Liver (tissue), 9 donors: Measurements from ENCODE around the gene SKAP1. TPM values are rescaled to one million over a fixed set of nuclear protein-coding genes. Genes with fewer than 3 reads are reported as not detected.
"Not testable (repeated sequence)": the region's sequence is repeated elsewhere in the genome, so short reads cannot be mapped to it uniquely, and the experiment has no call there.

Experiments
- DNase-seq: peaks from one replicate; pipeline ENCODE4 v3.0.0-alpha.2; 2017; ENCODE audit warnings: low spot score
- H3K27ac ChIP-seq, 2 donors: one replicate each; pipeline ENCODE4 v1.7.0; 2013; ENCODE audit warnings: inconsistent platforms in 2 of 2, low read length in 2 of 2, control low read depth in 1 of 2, low read depth in 1 of 2, mild to moderate bottlenecking in 1 of 2
- H3K27me3 ChIP-seq, 4 donors: one replicate each; pipeline versions ENCODE4 v1.6.1 to v1.7.0; 2013; ENCODE audit warnings: low read length in 3 of 4, inconsistent platforms in 1 of 4, mild to moderate bottlenecking in 1 of 4, moderate library complexity in 1 of 4; ENCODE audit not compliant: control insufficient read depth in 4 of 4, insufficient read depth in 4 of 4
- H3K36me3 ChIP-seq, 4 donors: one replicate each; pipeline versions ENCODE4 v1.6.1 to v1.7.0; 2013; ENCODE audit warnings: low read length in 3 of 4, mild to moderate bottlenecking in 3 of 4, low read depth in 1 of 4, moderate library complexity in 1 of 4; ENCODE audit not compliant: control insufficient read depth in 4 of 4, insufficient read depth in 3 of 4
- H3K4me1 ChIP-seq, 4 donors: one replicate each; pipeline versions ENCODE4 v1.6.1 to v1.7.0; 2013; ENCODE audit warnings: low read length in 3 of 4, mild to moderate bottlenecking in 3 of 4, moderate library complexity in 1 of 4; ENCODE audit not compliant: control insufficient read depth in 4 of 4, insufficient read depth in 4 of 4
- H3K4me3 ChIP-seq, 3 donors: one replicate each; pipeline versions ENCODE4 v1.6.1 to v1.7.0; 2013; ENCODE audit warnings: low read length in 3 of 3, control low read depth in 1 of 3, low read depth in 1 of 3, mild to moderate bottlenecking in 1 of 3
- H3K9ac ChIP-seq, 2 donors: one replicate each; pipeline ENCODE4 v1.7.0; 2013; ENCODE audit warnings: low read length in 2 of 2, mild to moderate bottlenecking in 2 of 2, moderate library complexity in 2 of 2, control low read depth in 1 of 2, low read depth in 1 of 2
- H3K9me3 ChIP-seq, 4 donors: one replicate each; pipeline versions ENCODE4 v1.6.1 to v1.7.0; 2013; ENCODE audit warnings: low read length in 3 of 4; ENCODE audit not compliant: control insufficient read depth in 4 of 4
- EGR1 ChIP-seq, 2 donors: IDR thresholded peaks; 2 replicates each; pipeline ENCODE4 v1.6.1; 2016 to 2018; ENCODE audit warnings: antibody characterized with exemption in 2 of 2, low read depth in 2 of 2
- FOXA1 ChIP-seq: IDR thresholded peaks from 2 replicates; pipeline ENCODE4 v1.6.1; 2016; ENCODE audit warnings: antibody characterized with exemption
- FOXA2 ChIP-seq: IDR thresholded peaks from 2 replicates; pipeline ENCODE4 v1.6.1; 2016; ENCODE audit warnings: antibody characterized with exemption
- GABPA ChIP-seq, 2 donors: IDR thresholded peaks in 1 of 2; conservative IDR thresholded peaks in 1 of 2; 2 replicates each; pipeline ENCODE4 v1.6.1; 2016; ENCODE audit warnings: antibody characterized with exemption in 2 of 2, mild to moderate bottlenecking in 1 of 2, moderate library complexity in 1 of 2
- HNF4A ChIP-seq, 2 donors: conservative IDR thresholded peaks; 2 replicates each; pipeline ENCODE4 v1.6.1; 2016; ENCODE audit warnings: antibody characterized with exemption in 2 of 2, mild to moderate bottlenecking in 2 of 2
- HNF4G ChIP-seq: IDR thresholded peaks from 2 replicates; pipeline ENCODE4 v1.6.1; 2016; ENCODE audit warnings: antibody characterized with exemption
- JUND ChIP-seq, 2 donors: IDR thresholded peaks; 2 replicates each; pipeline ENCODE4 v1.6.1; 2016; ENCODE audit warnings: antibody characterized with exemption in 2 of 2
- NR2F2 ChIP-seq: IDR thresholded peaks from 2 replicates; pipeline ENCODE4 v1.6.1; 2016; ENCODE audit warnings: antibody characterized with exemption
- RAD21 ChIP-seq, 2 donors: IDR thresholded peaks; 2 replicates each; pipeline ENCODE4 v1.6.1; 2016; ENCODE audit warnings: antibody characterized with exemption in 2 of 2, mild to moderate bottlenecking in 2 of 2
- RXRA ChIP-seq, 2 donors: IDR thresholded peaks; 2 replicates each; pipeline ENCODE4 v1.6.1; 2017 to 2018; ENCODE audit warnings: antibody characterized with exemption in 2 of 2, mild to moderate bottlenecking in 1 of 2
- SP1 ChIP-seq: IDR thresholded peaks from 2 replicates; pipeline ENCODE4 v1.6.1; 2018; ENCODE audit warnings: antibody characterized with exemption, mild to moderate bottlenecking
- TAF1 ChIP-seq: conservative IDR thresholded peaks from 2 replicates; pipeline ENCODE4 v1.6.1; 2016; ENCODE audit warnings: antibody characterized with exemption, mild to moderate bottlenecking
- YY1 ChIP-seq: IDR thresholded peaks from 2 replicates; pipeline ENCODE4 v1.6.1; 2016; ENCODE audit warnings: antibody characterized with exemption, mild to moderate bottlenecking
- WGBS: extraction: QIAGEN DNeasy Blood & Tissue Kit; methylation state at CpG from one replicate; pipeline ENCODE4 v1.1.7; 2013; 5-methylcytosine and 5-hydroxymethylcytosine counted together
- polyA plus RNA-seq, 2 donors: library from polyadenylated mRNA; stranded (reverse) in 1 of 2; unstranded in 1 of 2; fragments of 200-250 nt in 1 of 2; fragments of >200 nt in 1 of 2; fragmentation: Nextera tagmentation in 1 of 2; extraction: Ambion mirVana in 1 of 2; gene quantifications; one replicate each; pipeline versions ENCODE4 v1.2.1 to v1.2.3, GENCODE V29; 2013 to 2015
- total RNA-seq, 2 donors: library from RNA; depleted of rRNA; stranded (reverse); fragments of >200 nt; gene quantifications; one replicate each; pipeline ENCODE4 v1.2.3, GENCODE V29; 2014
- TF ChIP-seq, protein P1 (sequence below): IDR thresholded peaks from 2 replicates; pipeline ENCODE4 v1.6.1; 2016; ENCODE audit warnings: antibody characterized with exemption
- TF ChIP-seq, protein P2 (sequence below): IDR thresholded peaks from 2 replicates; pipeline ENCODE4 v1.6.1; 2016; ENCODE audit warnings: antibody characterized with exemption
- TF ChIP-seq, protein P3 (sequence below): fragments of 150-350 bp; IDR thresholded peaks from 2 replicates; pipeline ENCODE4 v1.5.1; 2017; ENCODE audit warnings: improper control_type of control experiment, low read depth, low read length; ENCODE audit not compliant: missing input control
- TF ChIP-seq, protein P4 (sequence below): IDR thresholded peaks from 2 replicates; pipeline ENCODE4 v1.6.1; 2016; ENCODE audit warnings: antibody characterized with exemption, mild to moderate bottlenecking
- TF ChIP-seq, protein P5 (sequence below): IDR thresholded peaks from 2 replicates; pipeline ENCODE4 v1.6.1; 2016; ENCODE audit warnings: antibody characterized with exemption
- donor health status: healthy.
- donor health status: healthy.
- donor health status: healthy.
- donor health status: healthy.
- donor health status: healthy.

SKAP1 gene
- total and polyA plus RNA-seq, 4 donors = 2.5 to 20.8 (median 11.3) TPM

DNA sequence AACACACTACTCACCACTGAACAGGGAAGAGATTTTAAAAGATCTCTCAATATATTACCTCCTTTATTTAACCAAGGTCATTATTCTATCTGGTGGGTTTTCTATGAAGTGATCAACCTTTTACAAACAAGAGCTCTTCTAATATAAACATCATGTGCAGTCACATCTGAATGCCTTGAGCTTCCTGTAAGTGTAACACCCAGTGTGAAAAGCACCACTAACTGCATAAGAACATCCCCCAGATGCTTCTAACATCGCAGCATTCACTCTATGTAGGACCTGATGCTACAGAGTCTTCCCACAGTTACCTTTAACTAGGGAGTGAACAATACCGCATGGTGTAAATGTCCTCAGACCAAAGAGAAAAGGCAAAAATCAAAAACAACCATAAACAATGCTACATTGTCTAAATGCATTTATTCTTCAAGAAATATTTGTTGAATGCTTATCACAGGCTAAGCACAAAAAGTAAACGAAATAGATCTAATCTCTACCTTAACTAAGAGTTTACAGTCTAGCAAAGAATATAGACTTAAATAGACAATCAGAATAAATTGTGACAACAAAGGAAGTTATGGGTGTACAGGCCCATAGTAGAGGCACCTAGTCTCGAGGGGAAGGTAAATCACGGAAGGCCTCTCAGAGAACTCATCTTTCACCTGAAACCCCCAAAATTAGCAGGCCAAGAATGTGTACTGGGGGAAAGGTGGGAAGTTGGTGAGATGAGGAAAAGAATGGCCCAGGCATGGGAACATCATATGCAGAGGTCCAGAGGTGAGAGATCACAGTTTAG, 16.2 kb downstream of the SKAP1 start (continued):
- TF ChIP-seq TAF1 (no peak), FOXA2 (no peak), RAD21 (IDR thresholded peaks at IDR 0.05) (no peak), HNF4G (no peak), EGR1 (IDR thresholded peaks at IDR 0.05; ENCODE audit: low read depth in 2 of 2) (no peak), HNF4A (conservative IDR thresholded peaks at IDR 0.05) (no peak)
- TF ChIP-seq, protein P1, sequence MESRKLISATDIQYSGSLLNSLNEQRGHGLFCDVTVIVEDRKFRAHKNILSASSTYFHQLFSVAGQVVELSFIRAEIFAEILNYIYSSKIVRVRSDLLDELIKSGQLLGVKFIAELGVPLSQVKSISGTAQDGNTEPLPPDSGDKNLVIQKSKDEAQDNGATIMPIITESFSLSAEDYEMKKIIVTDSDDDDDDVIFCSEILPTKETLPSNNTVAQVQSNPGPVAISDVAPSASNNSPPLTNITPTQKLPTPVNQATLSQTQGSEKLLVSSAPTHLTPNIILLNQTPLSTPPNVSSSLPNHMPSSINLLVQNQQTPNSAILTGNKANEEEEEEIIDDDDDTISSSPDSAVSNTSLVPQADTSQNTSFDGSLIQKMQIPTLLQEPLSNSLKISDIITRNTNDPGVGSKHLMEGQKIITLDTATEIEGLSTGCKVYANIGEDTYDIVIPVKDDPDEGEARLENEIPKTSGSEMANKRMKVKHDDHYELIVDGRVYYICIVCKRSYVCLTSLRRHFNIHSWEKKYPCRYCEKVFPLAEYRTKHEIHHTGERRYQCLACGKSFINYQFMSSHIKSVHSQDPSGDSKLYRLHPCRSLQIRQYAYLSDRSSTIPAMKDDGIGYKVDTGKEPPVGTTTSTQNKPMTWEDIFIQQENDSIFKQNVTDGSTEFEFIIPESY = no peak
- TF ChIP-seq, protein P2, sequence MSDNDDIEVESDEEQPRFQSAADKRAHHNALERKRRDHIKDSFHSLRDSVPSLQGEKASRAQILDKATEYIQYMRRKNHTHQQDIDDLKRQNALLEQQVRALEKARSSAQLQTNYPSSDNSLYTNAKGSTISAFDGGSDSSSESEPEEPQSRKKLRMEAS = no peak

DNA sequence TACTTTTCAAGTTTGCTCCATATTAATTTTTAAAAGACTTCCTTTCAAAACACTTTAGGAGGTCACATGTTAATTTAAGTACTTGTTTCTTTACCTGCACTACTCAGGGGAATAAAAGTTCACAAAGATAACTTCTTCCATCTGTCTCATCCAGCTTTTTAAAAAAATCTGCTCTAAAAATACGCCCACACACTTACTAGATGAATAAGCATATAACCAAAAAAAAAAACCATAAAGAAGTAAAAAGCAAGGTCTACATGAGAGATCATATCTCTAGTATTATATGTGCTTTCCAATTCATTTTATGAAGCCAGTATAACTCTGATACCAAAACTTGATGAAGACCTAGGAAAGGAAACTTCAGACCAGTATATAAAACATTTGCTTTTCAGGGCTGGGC, 17.2 kb downstream of the SKAP1 start:
- Histone ChIP-seq H3K36me3 (no peaks in the 10 kb centered on the region), H3K4me1 (no peaks in the 10 kb centered on the region), H3K27me3 (peaks cover 0 to 27% (median 7%) of the 10 kb centered on the region in 4 donors), H3K27ac (no peak overlapping the region), H3K9me3 (no peaks in the 10 kb centered on the region), H3K4me3 (no peak overlapping the region), H3K9ac (no peak overlapping the region)
- TF ChIP-seq RAD21 (IDR thresholded peaks at IDR 0.05) = no peak
- no peak for TF ChIP-seq FOXA1
- no peak for TF ChIP-seq EGR1 (IDR thresholded peaks at IDR 0.05; ENCODE audit: low read depth in 2 of 2)
- no peak for TF ChIP-seq GABPA (IDR thresholded peaks at IDR 0.05 in 1 of 2, conservative IDR thresholded peaks at IDR 0.05 in 1 of 2)
- no peak for TF ChIP-seq HNF4G
- TF ChIP-seq YY1 = no peak
- TF ChIP-seq, protein P3, sequence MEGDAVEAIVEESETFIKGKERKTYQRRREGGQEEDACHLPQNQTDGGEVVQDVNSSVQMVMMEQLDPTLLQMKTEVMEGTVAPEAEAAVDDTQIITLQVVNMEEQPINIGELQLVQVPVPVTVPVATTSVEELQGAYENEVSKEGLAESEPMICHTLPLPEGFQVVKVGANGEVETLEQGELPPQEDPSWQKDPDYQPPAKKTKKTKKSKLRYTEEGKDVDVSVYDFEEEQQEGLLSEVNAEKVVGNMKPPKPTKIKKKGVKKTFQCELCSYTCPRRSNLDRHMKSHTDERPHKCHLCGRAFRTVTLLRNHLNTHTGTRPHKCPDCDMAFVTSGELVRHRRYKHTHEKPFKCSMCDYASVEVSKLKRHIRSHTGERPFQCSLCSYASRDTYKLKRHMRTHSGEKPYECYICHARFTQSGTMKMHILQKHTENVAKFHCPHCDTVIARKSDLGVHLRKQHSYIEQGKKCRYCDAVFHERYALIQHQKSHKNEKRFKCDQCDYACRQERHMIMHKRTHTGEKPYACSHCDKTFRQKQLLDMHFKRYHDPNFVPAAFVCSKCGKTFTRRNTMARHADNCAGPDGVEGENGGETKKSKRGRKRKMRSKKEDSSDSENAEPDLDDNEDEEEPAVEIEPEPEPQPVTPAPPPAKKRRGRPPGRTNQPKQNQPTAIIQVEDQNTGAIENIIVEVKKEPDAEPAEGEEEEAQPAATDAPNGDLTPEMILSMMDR = no peak
- TF ChIP-seq RXRA (IDR thresholded peaks at IDR 0.05) = no peak
- no peak for TF ChIP-seq NR2F2
- TF ChIP-seq, protein P2 = no peak
- TF ChIP-seq, protein P4, sequence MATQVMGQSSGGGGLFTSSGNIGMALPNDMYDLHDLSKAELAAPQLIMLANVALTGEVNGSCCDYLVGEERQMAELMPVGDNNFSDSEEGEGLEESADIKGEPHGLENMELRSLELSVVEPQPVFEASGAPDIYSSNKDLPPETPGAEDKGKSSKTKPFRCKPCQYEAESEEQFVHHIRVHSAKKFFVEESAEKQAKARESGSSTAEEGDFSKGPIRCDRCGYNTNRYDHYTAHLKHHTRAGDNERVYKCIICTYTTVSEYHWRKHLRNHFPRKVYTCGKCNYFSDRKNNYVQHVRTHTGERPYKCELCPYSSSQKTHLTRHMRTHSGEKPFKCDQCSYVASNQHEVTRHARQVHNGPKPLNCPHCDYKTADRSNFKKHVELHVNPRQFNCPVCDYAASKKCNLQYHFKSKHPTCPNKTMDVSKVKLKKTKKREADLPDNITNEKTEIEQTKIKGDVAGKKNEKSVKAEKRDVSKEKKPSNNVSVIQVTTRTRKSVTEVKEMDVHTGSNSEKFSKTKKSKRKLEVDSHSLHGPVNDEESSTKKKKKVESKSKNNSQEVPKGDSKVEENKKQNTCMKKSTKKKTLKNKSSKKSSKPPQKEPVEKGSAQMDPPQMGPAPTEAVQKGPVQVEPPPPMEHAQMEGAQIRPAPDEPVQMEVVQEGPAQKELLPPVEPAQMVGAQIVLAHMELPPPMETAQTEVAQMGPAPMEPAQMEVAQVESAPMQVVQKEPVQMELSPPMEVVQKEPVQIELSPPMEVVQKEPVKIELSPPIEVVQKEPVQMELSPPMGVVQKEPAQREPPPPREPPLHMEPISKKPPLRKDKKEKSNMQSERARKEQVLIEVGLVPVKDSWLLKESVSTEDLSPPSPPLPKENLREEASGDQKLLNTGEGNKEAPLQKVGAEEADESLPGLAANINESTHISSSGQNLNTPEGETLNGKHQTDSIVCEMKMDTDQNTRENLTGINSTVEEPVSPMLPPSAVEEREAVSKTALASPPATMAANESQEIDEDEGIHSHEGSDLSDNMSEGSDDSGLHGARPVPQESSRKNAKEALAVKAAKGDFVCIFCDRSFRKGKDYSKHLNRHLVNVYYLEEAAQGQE = no peak
- TF ChIP-seq SP1 = no peak
- TF ChIP-seq, protein P1 = no peak
- TF ChIP-seq TAF1 = no peak
- no peak for TF ChIP-seq HNF4A (conservative IDR thresholded peaks at IDR 0.05)
- TF ChIP-seq JUND (IDR thresholded peaks at IDR 0.05) = no peak
- TF ChIP-seq, protein P5, sequence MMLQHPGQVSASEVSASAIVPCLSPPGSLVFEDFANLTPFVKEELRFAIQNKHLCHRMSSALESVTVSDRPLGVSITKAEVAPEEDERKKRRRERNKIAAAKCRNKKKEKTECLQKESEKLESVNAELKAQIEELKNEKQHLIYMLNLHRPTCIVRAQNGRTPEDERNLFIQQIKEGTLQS = no peak
- no peak for TF ChIP-seq FOXA2
- 85% methylated on average over 1 of the region's 1 CpG for WGBS
- no peak for DNase-seq

DNA sequence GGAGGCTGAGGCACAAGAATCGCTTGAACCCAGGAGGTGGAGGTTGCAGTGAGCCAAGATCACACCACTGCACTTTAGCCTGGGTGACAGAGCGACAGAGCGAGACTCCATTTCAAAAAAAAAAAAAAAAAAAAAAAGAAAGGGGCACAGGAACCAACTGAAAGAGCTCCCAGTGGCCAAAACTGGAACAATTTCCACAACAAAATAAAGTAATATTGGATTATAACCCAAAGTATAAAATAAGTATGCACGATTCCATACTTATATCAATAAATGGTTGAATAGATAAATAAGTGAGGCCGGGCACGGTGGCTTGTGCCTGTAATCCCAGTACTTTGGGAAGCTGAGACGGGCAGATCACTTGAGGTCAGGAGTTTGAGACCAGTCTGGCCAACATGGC, 19.2 kb downstream of the SKAP1 start:
- not testable (repeated sequence) for H3K4me3 ChIP-seq, H3K4me1 ChIP-seq, H3K36me3 ChIP-seq, DNase-seq, H3K27ac ChIP-seq, H3K9me3 ChIP-seq, H3K9ac ChIP-seq
- peaks cover 0 to 18% (median 10%) of the 10 kb centered on the region in 4 donors for H3K27me3 ChIP-seq
- WGBS = 93% methylated on average over 7 of the region's 7 CpGs
